Measurements from ENCODE around the gene KAT7. TPM values are rescaled to one million over a fixed set of nuclear protein-coding genes. Genes with fewer than 3 reads are reported as not detected.

Gene KAT7
- polyA plus RNA-seq, 1 of the 3 experiments (the other 2 are of a cell fraction): 20.2 TPM

- Histone ChIP-seq H4K20me1 (ENCODE audit: insufficient read depth) (0 out of 2 replicates have a peak, but pooled peaks cover 7% of the 10 kb centered on the region), H3K36me3 (replicated peaks in 1 of 2; ENCODE audit: control insufficient read depth in 1 of 2, insufficient read depth in 2 of 2, low read length in 1 of 2) (peaks cover 84% of the 10 kb centered on the region in 2 experiments), H2AFZ (ENCODE audit: low read depth) (no peak overlapping the region), H3K79me2 (ENCODE audit: insufficient read depth) (peaks cover 15% of the 10 kb centered on the region; the same call in 1 of the 2 replicates), H3K4me1 (ENCODE audit: control insufficient read depth in 1 of 2, insufficient read depth in 2 of 2, low read depth in 1 of 2, low read length in 1 of 2) (no peaks in the 10 kb centered on the region), H3K9ac (no peak overlapping the region), H3K9me2 (no peaks in the 10 kb centered on the region), H3F3A (replicated peaks; ENCODE audit: insufficient read depth) (no peaks in the 10 kb centered on the region), H3K4me2 (no peak overlapping the region), H3K27ac (ENCODE audit: low read depth in 2 of 2, low read length in 1 of 2) (no peak overlapping the region), H3K9me3 (no peaks in the 10 kb centered on the region), H3K27me3 (ENCODE audit: insufficient read depth) (no peaks in the 10 kb centered on the region), H3K4me3 (ENCODE audit: low read depth in 2 of 2, low read length in 1 of 2) (no peak overlapping the region)
- WGBS (ENCODE audit: low lambda C conversion rate): 96% methylated on average over 4 of the region's 4 CpGs
- ChIA-PET CTCF (interaction anchor here (1.0 to 2.0 kb wide), 3 partner anchors 33 to 250 kb away, joined by 4 read pairs; no protein-coding TSS in a partner anchor), POLR2A (no interaction called here)
- no peak for TF ChIP-seq RXRA (IDR thresholded peaks at IDR 0.05; ENCODE audit: borderline replicate concordance, low read depth)
- DNase-seq: no peak
Measured at GRCh38 chr17:49817993-49818392, 29.5 kb downstream of the KAT7 start.

- Histone ChIP-seq H3K36me3 (replicated peaks in 1 of 2; ENCODE audit: control insufficient read depth in 1 of 2, insufficient read depth in 2 of 2, low read length in 1 of 2) (peaks cover 85 to 88% of the 10 kb centered on the region in 2 experiments), H3K79me2 (ENCODE audit: insufficient read depth) (peaks cover 11% of the 10 kb centered on the region; the same call in 1 of the 2 replicates), H3K4me3 (ENCODE audit: low read depth in 2 of 2, low read length in 1 of 2) (no peak overlapping the region), H3K27ac (ENCODE audit: low read depth in 2 of 2, low read length in 1 of 2) (no peak overlapping the region), H3K4me2 (no peak overlapping the region), H4K20me1 (ENCODE audit: insufficient read depth) (0 out of 2 replicates have a peak, but pooled peaks cover 7% of the 10 kb centered on the region), H3K4me1 (ENCODE audit: control insufficient read depth in 1 of 2, insufficient read depth in 2 of 2, low read depth in 1 of 2, low read length in 1 of 2) (no peaks in the 10 kb centered on the region), H3K9me3 (no peaks in the 10 kb centered on the region), H2AFZ (ENCODE audit: low read depth) (no peak overlapping the region), H3K27me3 (ENCODE audit: insufficient read depth) (no peaks in the 10 kb centered on the region), H3F3A (replicated peaks; ENCODE audit: insufficient read depth) (no peaks in the 10 kb centered on the region), H3K9me2 (no peaks in the 10 kb centered on the region), H3K9ac (no peak overlapping the region)
- ChIA-PET POLR2A (no interaction called here), CTCF (no interaction called here)
- no peak for DNase-seq
- WGBS (ENCODE audit: low lambda C conversion rate): 96% methylated on average over 5 of the region's 5 CpGs
- TF ChIP-seq USF1 (IDR thresholded peaks at IDR 0.05; ENCODE audit: borderline replicate concordance, low read depth) (no peak), CHD2 (IDR thresholded peaks at IDR 0.05; ENCODE audit: low read length, partially characterized antibody) (no peak), GABPA (IDR thresholded peaks at IDR 0.05; ENCODE audit: low read depth) (no peak), TAF1 (IDR thresholded peaks at IDR 0.05; ENCODE audit: borderline replicate concordance, low read depth, low read length) (no peak), SMC3 (IDR thresholded peaks at IDR 0.05; ENCODE audit: low read depth, low read length) (no peak), RCOR1 (IDR thresholded peaks at IDR 0.05; ENCODE audit: low read length) (no peak), REST (IDR thresholded peaks at IDR 0.05; ENCODE audit: low read depth, low read length) (no peak), EZH2phosphoT487 (IDR thresholded peaks at IDR 0.05; ENCODE audit: borderline replicate concordance, low read depth) (no peak), SIN3A (IDR thresholded peaks at IDR 0.05; ENCODE audit: borderline replicate concordance, low read depth, low read length) (no peak), TCF12 (IDR thresholded peaks at IDR 0.05) (no peak), CTCF (IDR thresholded peaks at IDR 0.05) (no peak), PBX3 (IDR thresholded peaks at IDR 0.05) (no peak), MXI1 (IDR thresholded peaks at IDR 0.05; ENCODE audit: low read depth, low read length) (no peak), RXRA (IDR thresholded peaks at IDR 0.05; ENCODE audit: borderline replicate concordance, low read depth) (no peak), GATA2 (CRISPR knock-in tag; IDR thresholded peaks at IDR 0.05) (no peak), YY1 (IDR thresholded peaks at IDR 0.05; ENCODE audit: low read depth) (no peak), TEAD4 (IDR thresholded peaks at IDR 0.05; ENCODE audit: borderline replicate concordance, insufficient read depth) (no peak), NRF1 (IDR thresholded peaks at IDR 0.05; ENCODE audit: low read depth, low read length) (no peak), FOXJ3 (CRISPR knock-in tag; IDR thresholded peaks at IDR 0.05) (no peak), MEF2A (IDR thresholded peaks at IDR 0.05; ENCODE audit: borderline replicate concordance, low read depth) (no peak)
Measured at GRCh38 chr17:49819138-49819537, 30.7 kb downstream of the KAT7 start.

Data from SK-N-SH (cell line).